HCT116 (cell line): Measurements from ENCODE around the gene CUX1. TPM values are rescaled to one million over a fixed set of nuclear protein-coding genes. Genes with fewer than 3 reads are reported as not detected.

Experiments
- ATAC-seq: fragments of 200-7000 bp; cut with Tn5 transposase; 2 replicates; pipeline ENCODE4 v1.9.1; 2020; ENCODE audit warnings: mild to moderate bottlenecking, moderate library complexity
- BruUV-seq: library from RNA; stranded (reverse); fragments of 400-500 nt; replicated peaks from 2 replicates; lab custom pipeline; 2021; lab: Mats Ljungman, UMichigan
- CTCF ChIA-PET: fragments of 300-600 bp; sonication (Branson Sonifier 250); formaldehyde crosslinking; loops from one replicate; lab custom pipeline; 2021; ENCODE audit warnings: antibody characterized with exemption; lab: Charles Lee
- POLR2A ChIA-PET: fragments of 300-600, 350-600 bp; sonication (Branson Sonifier 250); formaldehyde crosslinking; loops from one replicate; lab custom pipeline; 2021; ENCODE audit warnings: antibody characterized with exemption; lab: Charles Lee
- RAD21 ChIA-PET, 2 experiments: fragments of 300-600 bp; sonication (Branson Sonifier 250); formaldehyde crosslinking; loops; one replicate each; lab custom pipeline; 2023; ENCODE audit warnings: low total read pairs in 2 of 2; ENCODE audit not compliant: uncharacterized antibody in 2 of 2, unreplicated experiment in 2 of 2, low non-redundant PET in 1 of 2; lab: Charles Lee
- DNase-seq: peaks from one replicate; pipeline ENCODE4 v3.0.0-alpha.2; 2010; ENCODE audit warnings: low read depth, low spot score
- H2AFZ ChIP-seq: fragments of 200-600 bp; shearing (Covaris generic), sonication (generic); 2 replicates; pipeline ENCODE4 v1.6.1; 2017; ENCODE audit warnings: low read depth, mixed run types, mixed read lengths, antibody characterized with exemption, low read length; ENCODE audit not compliant: poor library complexity, severe bottlenecking
- H3K27ac ChIP-seq: 2 replicates; pipeline ENCODE4 v1.5.1; 2012; ENCODE audit warnings: low read depth, low read length
- H3K27me3 ChIP-seq: fragments of 200-600 bp; sonication (generic); 2 replicates; pipeline ENCODE4 v1.6.1; 2016; ENCODE audit warnings: mixed run types, low read length, mixed read lengths; ENCODE audit not compliant: insufficient read depth
- H3K36me3 ChIP-seq, 2 experiments: fragments of 200-500 bp in 1 of 2; fragments of 200-600 bp in 1 of 2; sonication (Bioruptor generic) in 1 of 2; sonication (generic) in 1 of 2; 2 replicates each; pipeline versions ENCODE4 v1.5.1 to v1.6.1; 2014 to 2016; ENCODE audit warnings: low read length in 2 of 2, inconsistent platforms in 1 of 2, mixed read lengths in 1 of 2, mixed run types in 1 of 2; ENCODE audit not compliant: insufficient read depth in 2 of 2, control insufficient read depth in 1 of 2
- H3K4me1 ChIP-seq, 2 experiments: fragments of 200-600 bp in 1 of 2; sonication (generic) in 1 of 2; 2 replicates each; pipeline versions ENCODE4 v1.5.1 to v1.6.1; 2012 to 2017; ENCODE audit warnings: low read length in 2 of 2, inconsistent platforms in 1 of 2, mild to moderate bottlenecking in 1 of 2, mixed read lengths in 1 of 2, mixed run types in 1 of 2, moderate library complexity in 1 of 2; ENCODE audit not compliant: insufficient read depth in 2 of 2, control insufficient read depth in 1 of 2
- H3K4me2 ChIP-seq: fragments of 200-600 bp; sonication (generic); 2 replicates; pipeline ENCODE4 v1.6.1; 2017; ENCODE audit warnings: mixed run types, low read length, mixed read lengths
- H3K4me3 ChIP-seq, 2 experiments: fragments of 200-600 bp in 1 of 2; sonication (generic) in 1 of 2; replicated peaks in 1 of 2; 2 replicates each; pipeline ENCODE4 v1.5.1; 2011 to 2016; ENCODE audit warnings: low read length in 2 of 2, control low read depth in 1 of 2, low read depth in 1 of 2, mild to moderate bottlenecking in 1 of 2, mixed read lengths in 1 of 2, mixed run types in 1 of 2
- H3K79me2 ChIP-seq: fragments of 200-600 bp; sonication (generic); 2 replicates; pipeline ENCODE4 v1.6.1; 2017; ENCODE audit warnings: mild to moderate bottlenecking, mixed run types, low read length, moderate library complexity, mixed read lengths; ENCODE audit not compliant: insufficient read depth
- H3K9ac ChIP-seq: fragments of 200-600 bp; sonication (generic); 2 replicates; pipeline ENCODE4 v1.6.1; 2016; ENCODE audit warnings: low read length, mixed read lengths
- H3K9me2 ChIP-seq: fragments of 200-600 bp; sonication (generic), shearing (Covaris generic); 2 replicates; pipeline ENCODE4 v1.6.1; 2017; ENCODE audit warnings: mixed run types, mild to moderate bottlenecking, moderate library complexity; ENCODE audit not compliant: insufficient read depth
- H3K9me3 ChIP-seq, 2 experiments: fragments of 200-500 bp in 1 of 2; fragments of 200-600 bp in 1 of 2; sonication (Bioruptor generic) in 1 of 2; sonication (generic) in 1 of 2; 2 replicates each; pipeline ENCODE4 v1.6.1; 2014 to 2017; ENCODE audit warnings: low read length in 2 of 2, mixed read lengths in 2 of 2, inconsistent platforms in 1 of 2, low read depth in 1 of 2, mild to moderate bottlenecking in 1 of 2, mixed run types in 1 of 2, moderate library complexity in 1 of 2; ENCODE audit not compliant: control insufficient read depth in 1 of 2, insufficient read depth in 1 of 2
- H4K20me1 ChIP-seq: fragments of 200-600 bp; sonication (generic), shearing (Covaris generic); 2 replicates; pipeline ENCODE4 v1.6.1; 2017; ENCODE audit warnings: mixed run types, mild to moderate bottlenecking, moderate library complexity; ENCODE audit not compliant: insufficient read depth
- ATF3 ChIP-seq: IDR thresholded peaks from 2 replicates; pipeline ENCODE4 v1.6.1; 2012
- CEBPB ChIP-seq: IDR thresholded peaks from 2 replicates; pipeline ENCODE4 v1.6.1; 2012; ENCODE audit warnings: low read depth
- CTCF ChIP-seq, 3 experiments: fragments of 200-600 bp in 1 of 3; sonication (generic) in 1 of 3; IDR thresholded peaks in 2 of 3; conservative IDR thresholded peaks in 1 of 3; 2 replicates each; pipeline ENCODE4 v1.5.1; 2012 to 2017; ENCODE audit warnings: low read depth in 2 of 3, low read length in 2 of 3, antibody characterized with exemption in 1 of 3, borderline replicate concordance in 1 of 3, control low read depth in 1 of 3, mild to moderate bottlenecking in 1 of 3, mixed read lengths in 1 of 3, mixed run types in 1 of 3, moderate library complexity in 1 of 3; ENCODE audit not compliant: insufficient read depth in 1 of 3
- EGR1 ChIP-seq: IDR thresholded peaks from 2 replicates; pipeline ENCODE4 v1.6.1; 2012; ENCODE audit warnings: low read depth
- FOSL1 ChIP-seq: IDR thresholded peaks from 2 replicates; pipeline ENCODE4 v1.6.1; 2012; ENCODE audit warnings: low read depth
- JUND ChIP-seq: IDR thresholded peaks from 2 replicates; pipeline ENCODE4 v1.6.1; 2012
- POLR2A ChIP-seq: IDR thresholded peaks from 2 replicates; pipeline ENCODE4 v1.7.0; 2011; ENCODE audit warnings: borderline replicate concordance; ENCODE audit not compliant: insufficient read depth, insufficient read length; ENCODE audit errors: extremely low read depth
- REST ChIP-seq: IDR thresholded peaks from 2 replicates; pipeline ENCODE4 v1.6.1; 2012; ENCODE audit warnings: low read depth
- SIN3A ChIP-seq: IDR thresholded peaks from 2 replicates; pipeline ENCODE4 v1.6.1; 2012; ENCODE audit warnings: low read depth
- TCF7L2 ChIP-seq: IDR thresholded peaks from 2 replicates; pipeline ENCODE4 v1.7.0; 2011; ENCODE audit warnings: borderline replicate concordance, inconsistent platforms; ENCODE audit not compliant: insufficient read depth, insufficient read length; ENCODE audit errors: extremely low read depth
- ZFX ChIP-seq: fragments of 450-650 bp; IDR thresholded peaks from 2 replicates; pipeline ENCODE4 v1.6.1; 2017
- ZNF274 ChIP-seq: fragments of 200-500 bp; sonication (Bioruptor generic); IDR thresholded peaks from 2 replicates; pipeline ENCODE4 v1.6.1; 2014; ENCODE audit warnings: mild to moderate bottlenecking, low read depth, low read length, inconsistent platforms
- intact Hi-C: fragments of 100-400 bp; cut with micrococcal nuclease; formaldehyde crosslinking; loops from 2 replicates; pipeline ENCODE4 v1.10.0; 2022
- total RNA-seq: library from RNA; stranded (reverse); gene quantifications from one replicate; pipeline ENCODE4 v1.2.1, GENCODE V29; 2021; ENCODE audit not compliant: unreplicated experiment
- TF ChIP-seq, protein P1 (sequence below): IDR thresholded peaks from 2 replicates; pipeline ENCODE4 v1.6.1; 2012

Gene CUX1
- total RNA-seq, 1 experiment from 2014 or later: 68.9 TPM

DNA sequence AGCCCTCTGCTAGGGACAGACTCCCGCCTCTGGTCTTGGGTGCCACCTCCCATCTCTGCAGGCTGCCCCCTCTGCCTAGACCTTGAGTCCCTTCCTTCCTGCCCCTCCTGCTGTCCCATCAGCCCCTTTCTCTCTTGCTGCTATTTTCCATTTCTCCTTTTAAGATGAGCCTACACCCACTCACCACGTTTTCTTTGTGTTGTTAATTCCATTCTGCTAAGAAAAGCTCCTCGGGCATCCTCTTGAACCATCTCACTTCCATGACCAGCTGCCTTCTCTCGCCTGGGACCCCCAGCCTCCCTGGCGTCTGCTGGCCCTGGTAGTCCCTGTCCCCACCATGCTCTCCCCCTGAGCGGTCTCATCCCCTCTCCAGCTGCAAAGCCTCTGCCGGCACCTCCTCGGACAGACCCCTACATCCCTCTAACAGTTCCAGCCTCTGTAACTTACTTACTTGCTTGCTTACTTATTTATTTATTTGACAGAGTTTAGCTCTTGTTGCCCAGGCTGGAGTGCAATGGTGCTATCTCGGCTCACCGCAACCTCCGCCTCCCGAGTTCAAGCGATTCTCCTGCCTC, 373.4 kb downstream of the CUX1 start:
- ChIA-PET RAD21 (no interaction called here), CTCF (no interaction called here), POLR2A (no interaction called here)
- no peaks in the 10 kb centered on the region for H3K79me2 ChIP-seq
- H3K27me3 ChIP-seq: no peaks in the 10 kb centered on the region
- no TSS peak for BruUV-seq
- H3K9me3 ChIP-seq: no peaks in the 10 kb centered on the region
- ATAC-seq (no peak), DNase-seq (no peak)
- no peak overlapping the region for H3K4me3 ChIP-seq
- H3K27ac ChIP-seq: no peak overlapping the region
- no peak overlapping the region for H2AFZ ChIP-seq
- no peaks in the 10 kb centered on the region for H3K4me1 ChIP-seq
- no peak overlapping the region for H3K4me2 ChIP-seq
- intact Hi-C loops: no loop called here
- TF ChIP-seq JUND: no peak
- TF ChIP-seq ZFX: no peak
- no peak for TF ChIP-seq TCF7L2
- no peak for TF ChIP-seq ZNF274
- TF ChIP-seq SIN3A: no peak
- TF ChIP-seq, protein P1, sequence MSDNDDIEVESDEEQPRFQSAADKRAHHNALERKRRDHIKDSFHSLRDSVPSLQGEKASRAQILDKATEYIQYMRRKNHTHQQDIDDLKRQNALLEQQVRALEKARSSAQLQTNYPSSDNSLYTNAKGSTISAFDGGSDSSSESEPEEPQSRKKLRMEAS: no peak
- TF ChIP-seq POLR2A: no peak
- no peak for TF ChIP-seq ATF3
- no peak for TF ChIP-seq FOSL1
- no peak for TF ChIP-seq REST
- TF ChIP-seq EGR1: no peak
- TF ChIP-seq CEBPB: no peak
- TF ChIP-seq CTCF (IDR thresholded peaks at IDR 0.05 in 2 of 3, conservative IDR thresholded peaks at IDR 0.05 in 1 of 3; ENCODE audit: borderline replicate concordance in 1 of 3, insufficient read depth in 1 of 3, low read depth in 2 of 3, low read length in 2 of 3): no peak
- H4K20me1 ChIP-seq: no peaks in the 10 kb centered on the region
- H3K36me3 ChIP-seq: no peaks in the 10 kb centered on the region; a peak in 1 of 4 replicates
- no peak overlapping the region for H3K9ac ChIP-seq
- H3K9me2 ChIP-seq: no peaks in the 10 kb centered on the region
